SW 1271 (cell line): ENCODE data around the gene ERAL1.
"Not testable (repeated sequence)": the region's sequence is repeated elsewhere in the genome, so short reads cannot be mapped to it uniquely, and the experiment has no call there.

ENCODE experiments used
- DNase-seq, 2 experiments: peaks; one replicate each; lab custom pipeline; 2025; lab: John Stamatoyannopoulos, UW

The ERAL1 gene

GRCh38 chr17:28853295-28853694 lies 1.5 kb upstream of the ERAL1 start:
- no peak for DNase-seq

GRCh38 chr17:28855336-28855679 lies 492 bp downstream of the ERAL1 start:
- DNase-seq, result no peak

- no peak for DNase-seq
Measured at GRCh38 chr17:28856028-28856574, 1.3 kb downstream of the ERAL1 start.

- no peak for DNase-seq
Measured at GRCh38 chr17:28857905-28858800, 3.3 kb downstream of the ERAL1 start.

GRCh38 chr17:28858801-28859355 lies 4.1 kb downstream of the ERAL1 start:
- DNase-seq, result no peak

GRCh38 chr17:28860363-28860808 lies 5.6 kb downstream of the ERAL1 start:
- DNase-seq, result no peak

GRCh38 chr17:28861393-28862203 lies 6.8 kb downstream of the ERAL1 start:
- no peak for DNase-seq

- DNase-seq, result no peak
Measured at GRCh38 chr17:28862561-28862960, 7.7 kb downstream of the ERAL1 start.

- DNase-seq, result no peak
Measured at GRCh38 chr17:28863953-28864352, 9.1 kb downstream of the ERAL1 start.

GRCh38 chr17:28864991-28865849 lies 10.4 kb downstream of the ERAL1 start:
- DNase-seq, result no peak

- DNase-seq, result no peak
Measured at GRCh38 chr17:28865946-28866752, 11.3 kb downstream of the ERAL1 start.

- no peak for DNase-seq
Measured at GRCh38 chr17:28867276-28867675, 12.5 kb downstream of the ERAL1 start.

- no peak for DNase-seq
Measured at GRCh38 chr17:28871056-28871579, 16.3 kb downstream of the ERAL1 start.

GRCh38 chr17:28873839-28874238 lies 19.0 kb downstream of the ERAL1 start:
- no peak for DNase-seq

GRCh38 chr17:28874750-28875149 lies 19.9 kb downstream of the ERAL1 start:
- DNase-seq, result no peak

- no peak for DNase-seq
Measured at GRCh38 chr17:28875848-28876550, 21.2 kb downstream of the ERAL1 start.

GRCh38 chr17:28877150-28877711 lies 22.4 kb downstream of the ERAL1 start:
- DNase-seq, result not testable (repeated sequence)

GRCh38 chr17:28878158-28878910 lies 23.5 kb downstream of the ERAL1 start:
- DNase-seq, result no peak

- peak in 1 of 2 experiments; percentile 45 for DNase-seq
Measured at GRCh38 chr17:28878981-28879380, 24.2 kb downstream of the ERAL1 start.
